ENCODE measurements around the gene TMEM154.

TMEM154 gene

DNA sequence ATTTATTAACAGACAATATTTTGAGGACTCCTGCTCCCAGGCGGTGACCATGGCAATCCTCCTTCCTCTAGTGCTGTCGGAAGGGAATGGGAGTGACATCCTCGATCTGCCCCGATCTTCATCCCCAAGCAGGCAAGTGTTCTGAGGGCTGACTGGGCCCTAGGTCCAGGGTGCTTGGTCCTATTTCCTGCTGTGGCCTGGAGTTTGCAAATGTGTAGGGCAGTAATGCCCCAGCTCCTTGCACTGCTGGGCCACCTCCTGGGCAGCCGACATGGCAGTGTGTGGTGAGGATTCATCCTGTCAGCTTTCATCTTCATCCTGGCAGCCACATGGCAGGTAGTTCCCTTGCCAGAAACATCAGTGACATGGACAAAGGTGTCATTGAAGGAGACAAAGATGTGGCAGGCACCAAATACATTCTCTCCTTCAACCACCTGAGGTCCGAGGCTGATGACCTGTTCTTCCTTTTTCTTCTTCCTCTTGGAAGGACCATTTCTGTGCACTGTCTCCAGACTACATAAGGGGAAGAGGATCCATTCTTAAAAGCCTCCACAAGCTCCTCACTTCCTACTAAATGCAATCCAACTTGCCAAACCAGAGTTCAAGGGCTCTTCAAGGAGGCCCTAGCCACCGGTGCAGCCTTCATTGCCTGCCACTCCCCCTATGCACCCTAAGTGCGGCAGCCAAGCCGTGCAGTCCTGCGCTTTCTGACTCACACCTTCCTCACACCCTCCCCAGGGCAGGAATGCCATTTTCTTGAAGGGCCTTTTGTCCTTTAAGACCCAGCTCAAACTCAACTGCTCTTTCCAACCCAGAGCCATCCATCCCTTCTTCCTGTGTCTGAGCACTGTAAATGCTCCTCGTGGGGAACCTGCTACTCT is 65.7 kb downstream of the TMEM154 start:
- no peak overlapping the region for H3K27ac ChIP-seq (ENCODE audit: low read depth, low read length)

GRCh38 chr4:152613351-152613750 is 66.4 kb downstream of the TMEM154 start:
- Histone ChIP-seq H3K27me3 (ENCODE audit: control insufficient read depth in 5 of 5, insufficient read depth in 4 of 5, low read length in 5 of 5) (peaks cover 0 to 9% (median 0%) of the 10 kb centered on the region in 5 donors), H3K9ac (ENCODE audit: low read length in 5 of 5) (no peak overlapping the region), H3K4me3 (ENCODE audit: low read depth in 1 of 5, low read length in 5 of 5) (no peak overlapping the region), H3K27ac (ENCODE audit: low read depth, low read length) (no peak overlapping the region), H3K9me3 (ENCODE audit: control insufficient read depth in 5 of 5, low read length in 5 of 5) (no peaks in the 10 kb centered on the region), H3K4me1 (ENCODE audit: control insufficient read depth in 5 of 5, insufficient read depth in 5 of 5, low read length in 5 of 5) (peaks cover 0 to 7% (median 0%) of the 10 kb centered on the region in 5 donors), H3K36me3 (ENCODE audit: control insufficient read depth in 5 of 5, insufficient read depth in 5 of 5, low read length in 5 of 5) (no peaks in the 10 kb centered on the region)

More for the DNA sequence above, 65.7 kb downstream of the TMEM154 start:
- Histone ChIP-seq H3K36me3 (ENCODE audit: control insufficient read depth in 5 of 5, insufficient read depth in 5 of 5, low read length in 5 of 5) (no peaks in the 10 kb centered on the region), H3K27me3 (ENCODE audit: control insufficient read depth in 5 of 5, insufficient read depth in 4 of 5, low read length in 5 of 5) (peaks cover 0 to 9% (median 0%) of the 10 kb centered on the region in 5 donors), H3K4me3 (ENCODE audit: low read depth in 1 of 5, low read length in 5 of 5) (no peak overlapping the region), H3K9me3 (ENCODE audit: control insufficient read depth in 5 of 5, low read length in 5 of 5) (no peaks in the 10 kb centered on the region), H3K4me1 (ENCODE audit: control insufficient read depth in 5 of 5, insufficient read depth in 5 of 5, low read length in 5 of 5) (peaks cover 0 to 7% (median 0%) of the 10 kb centered on the region in 5 donors), H3K9ac (ENCODE audit: low read length in 5 of 5) (no peak overlapping the region)

DNA sequence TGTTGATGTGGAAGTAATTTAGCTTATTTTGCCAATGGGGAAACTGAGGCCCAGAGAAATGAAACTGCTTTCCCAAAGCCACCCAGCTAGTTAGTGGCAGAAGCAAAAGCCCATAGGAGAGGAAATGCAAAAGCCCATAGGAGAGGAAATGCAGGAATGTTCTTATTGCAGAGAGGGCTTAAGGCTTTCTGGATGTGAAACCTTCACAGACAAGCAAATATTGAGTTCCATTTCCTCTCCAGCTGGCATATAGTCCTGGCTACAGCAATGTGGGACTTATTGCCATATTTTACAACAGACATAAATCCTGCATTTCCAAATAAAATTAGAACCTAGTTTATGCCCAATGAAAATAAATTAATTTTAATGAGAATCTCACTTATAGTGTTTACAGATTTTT is 69.7 kb downstream of the TMEM154 start:
- Histone ChIP-seq H3K27ac (ENCODE audit: low read depth, low read length) (no peak overlapping the region), H3K9ac (ENCODE audit: low read length in 5 of 5) (no peak overlapping the region), H3K9me3 (ENCODE audit: control insufficient read depth in 5 of 5, low read length in 5 of 5) (no peaks in the 10 kb centered on the region), H3K4me1 (ENCODE audit: control insufficient read depth in 5 of 5, insufficient read depth in 5 of 5, low read length in 5 of 5) (peaks cover 0 to 12% (median 7%) of the 10 kb centered on the region in 5 donors), H3K4me3 (ENCODE audit: low read depth in 1 of 5, low read length in 5 of 5) (no peak overlapping the region), H3K36me3 (ENCODE audit: control insufficient read depth in 5 of 5, insufficient read depth in 5 of 5, low read length in 5 of 5) (no peaks in the 10 kb centered on the region), H3K27me3 (ENCODE audit: control insufficient read depth in 5 of 5, insufficient read depth in 4 of 5, low read length in 5 of 5) (peaks cover 0 to 5% (median 0%) of the 10 kb centered on the region in 5 donors)

DNA sequence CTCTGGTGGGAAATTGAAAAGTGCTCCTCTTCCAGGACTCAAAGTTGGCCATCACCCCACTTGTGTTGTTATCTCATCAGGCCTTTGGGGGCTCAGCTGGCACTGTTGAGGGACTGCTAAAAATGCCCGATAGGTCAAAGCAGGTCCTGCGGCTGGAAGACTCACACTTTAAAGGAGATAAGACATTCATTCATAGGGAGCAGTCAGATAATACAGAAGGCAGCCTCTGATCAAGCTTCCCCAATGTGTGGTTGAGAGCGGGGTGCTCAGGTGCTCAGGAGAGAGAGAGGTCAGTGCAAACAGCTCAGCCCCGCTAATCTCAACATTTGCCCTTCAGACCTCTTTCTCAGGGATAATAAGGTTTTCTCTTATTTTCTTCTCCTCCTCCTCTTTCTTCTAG is 70.3 kb downstream of the TMEM154 start:
- H3K9me3 ChIP-seq (ENCODE audit: control insufficient read depth in 5 of 5, low read length in 5 of 5) = no peaks in the 10 kb centered on the region
- H3K4me1 ChIP-seq (ENCODE audit: control insufficient read depth in 5 of 5, insufficient read depth in 5 of 5, low read length in 5 of 5) = peaks cover 0 to 16% (median 13%) of the 10 kb centered on the region in 5 donors
- H3K36me3 ChIP-seq (ENCODE audit: control insufficient read depth in 5 of 5, insufficient read depth in 5 of 5, low read length in 5 of 5) = no peaks in the 10 kb centered on the region
- H3K27ac ChIP-seq (ENCODE audit: low read depth, low read length) = no peak overlapping the region
- peaks cover 0 to 2% (median 0%) of the 10 kb centered on the region in 5 donors for H3K27me3 ChIP-seq (ENCODE audit: control insufficient read depth in 5 of 5, insufficient read depth in 4 of 5, low read length in 5 of 5)
- H3K4me3 ChIP-seq (ENCODE audit: low read depth in 1 of 5, low read length in 5 of 5) = no peak overlapping the region
- H3K9ac ChIP-seq (ENCODE audit: low read length in 5 of 5) = no peak overlapping the region

- no peaks in the 10 kb centered on the region for H3K9me3 ChIP-seq (ENCODE audit: control insufficient read depth in 5 of 5, low read length in 5 of 5)
- H3K4me1 ChIP-seq (ENCODE audit: control insufficient read depth in 5 of 5, insufficient read depth in 5 of 5, low read length in 5 of 5) = peaks cover 0 to 16% (median 13%) of the 10 kb centered on the region in 5 donors
- H3K27ac ChIP-seq (ENCODE audit: low read depth, low read length) = no peak overlapping the region
- peaks cover 0 to 2% (median 0%) of the 10 kb centered on the region in 5 donors for H3K27me3 ChIP-seq (ENCODE audit: control insufficient read depth in 5 of 5, insufficient read depth in 4 of 5, low read length in 5 of 5)
- H3K4me3 ChIP-seq (ENCODE audit: low read depth in 1 of 5, low read length in 5 of 5) = no peak overlapping the region
- H3K36me3 ChIP-seq (ENCODE audit: control insufficient read depth in 5 of 5, insufficient read depth in 5 of 5, low read length in 5 of 5) = no peaks in the 10 kb centered on the region
- no peak overlapping the region for H3K9ac ChIP-seq (ENCODE audit: low read length in 5 of 5)
Observed at GRCh38 chr4:152607178-152607577, 72.6 kb downstream of the TMEM154 start.

GRCh38 chr4:152606753-152607152 is 73.0 kb downstream of the TMEM154 start:
- no peak overlapping the region for H3K27ac ChIP-seq (ENCODE audit: low read depth, low read length)
- no peak overlapping the region for H3K9ac ChIP-seq (ENCODE audit: low read length in 5 of 5)
- H3K9me3 ChIP-seq (ENCODE audit: control insufficient read depth in 5 of 5, low read length in 5 of 5) = no peaks in the 10 kb centered on the region
- peaks cover 0 to 16% (median 13%) of the 10 kb centered on the region in 5 donors for H3K4me1 ChIP-seq (ENCODE audit: control insufficient read depth in 5 of 5, insufficient read depth in 5 of 5, low read length in 5 of 5)
- H3K4me3 ChIP-seq (ENCODE audit: low read depth in 1 of 5, low read length in 5 of 5) = no peak overlapping the region
- no peaks in the 10 kb centered on the region for H3K36me3 ChIP-seq (ENCODE audit: control insufficient read depth in 5 of 5, insufficient read depth in 5 of 5, low read length in 5 of 5)
- peaks cover 0 to 2% (median 0%) of the 10 kb centered on the region in 5 donors for H3K27me3 ChIP-seq (ENCODE audit: control insufficient read depth in 5 of 5, insufficient read depth in 4 of 5, low read length in 5 of 5)

GRCh38 chr4:152605641-152606335 is 74.0 kb downstream of the TMEM154 start:
- no peaks in the 10 kb centered on the region for H3K9me3 ChIP-seq (ENCODE audit: control insufficient read depth in 5 of 5, low read length in 5 of 5)
- H3K4me1 ChIP-seq (ENCODE audit: control insufficient read depth in 5 of 5, insufficient read depth in 5 of 5, low read length in 5 of 5) = peaks cover 0 to 16% (median 13%) of the 10 kb centered on the region in 5 donors
- H3K27me3 ChIP-seq (ENCODE audit: control insufficient read depth in 5 of 5, insufficient read depth in 4 of 5, low read length in 5 of 5) = peaks cover 0 to 2% (median 0%) of the 10 kb centered on the region in 5 donors
- no peak overlapping the region for H3K9ac ChIP-seq (ENCODE audit: low read length in 5 of 5)
- no peak overlapping the region for H3K4me3 ChIP-seq (ENCODE audit: low read depth in 1 of 5, low read length in 5 of 5)
- H3K36me3 ChIP-seq (ENCODE audit: control insufficient read depth in 5 of 5, insufficient read depth in 5 of 5, low read length in 5 of 5) = no peaks in the 10 kb centered on the region
- H3K27ac ChIP-seq (ENCODE audit: low read depth, low read length) = no peak overlapping the region

DNA sequence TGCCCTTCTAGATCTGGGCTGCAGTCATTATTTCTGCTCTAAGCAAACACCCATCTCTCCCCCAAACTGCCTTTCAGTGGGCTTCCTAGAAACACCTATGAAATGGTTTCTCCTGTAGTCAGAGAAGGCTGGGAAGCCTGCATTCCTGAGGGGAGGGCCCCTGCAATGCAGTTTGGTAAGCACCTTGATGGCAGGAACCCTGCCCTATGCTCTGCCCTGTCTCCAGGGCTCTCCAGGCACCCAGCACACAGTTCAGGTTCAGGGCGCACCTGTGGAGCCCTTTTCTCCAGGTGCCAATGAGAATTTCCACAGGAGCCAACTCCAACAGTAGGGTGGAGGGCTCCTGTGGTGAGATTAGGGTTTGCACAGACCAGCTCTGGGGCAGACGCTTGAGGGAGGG is 74.8 kb downstream of the TMEM154 start:
- Histone ChIP-seq H3K36me3 (ENCODE audit: control insufficient read depth in 5 of 5, insufficient read depth in 5 of 5, low read length in 5 of 5) (no peaks in the 10 kb centered on the region), H3K4me3 (ENCODE audit: low read depth in 1 of 5, low read length in 5 of 5) (peak overlapping the region in 1 of 5 donors; percentile 12), H3K9me3 (ENCODE audit: control insufficient read depth in 5 of 5, low read length in 5 of 5) (no peaks in the 10 kb centered on the region), H3K27me3 (ENCODE audit: control insufficient read depth in 5 of 5, insufficient read depth in 4 of 5, low read length in 5 of 5) (peaks cover 0 to 2% (median 0%) of the 10 kb centered on the region in 5 donors), H3K4me1 (ENCODE audit: control insufficient read depth in 5 of 5, insufficient read depth in 5 of 5, low read length in 5 of 5) (peaks cover 0 to 14% (median 10%) of the 10 kb centered on the region in 5 donors), H3K27ac (ENCODE audit: low read depth, low read length) (no peak overlapping the region), H3K9ac (ENCODE audit: low read length in 5 of 5) (no peak overlapping the region)

- Histone ChIP-seq H3K36me3 (ENCODE audit: control insufficient read depth in 5 of 5, insufficient read depth in 5 of 5, low read length in 5 of 5) (no peaks in the 10 kb centered on the region), H3K4me3 (ENCODE audit: low read depth in 1 of 5, low read length in 5 of 5) (no peak overlapping the region), H3K4me1 (ENCODE audit: control insufficient read depth in 5 of 5, insufficient read depth in 5 of 5, low read length in 5 of 5) (peaks cover 0 to 13% (median 10%) of the 10 kb centered on the region in 5 donors), H3K9me3 (ENCODE audit: control insufficient read depth in 5 of 5, low read length in 5 of 5) (no peaks in the 10 kb centered on the region), H3K27ac (ENCODE audit: low read depth, low read length) (no peak overlapping the region), H3K27me3 (ENCODE audit: control insufficient read depth in 5 of 5, insufficient read depth in 4 of 5, low read length in 5 of 5) (no peaks in the 10 kb centered on the region), H3K9ac (ENCODE audit: low read length in 5 of 5) (no peak overlapping the region)
Observed at GRCh38 chr4:152601156-152601555, 78.6 kb downstream of the TMEM154 start.

DNA sequence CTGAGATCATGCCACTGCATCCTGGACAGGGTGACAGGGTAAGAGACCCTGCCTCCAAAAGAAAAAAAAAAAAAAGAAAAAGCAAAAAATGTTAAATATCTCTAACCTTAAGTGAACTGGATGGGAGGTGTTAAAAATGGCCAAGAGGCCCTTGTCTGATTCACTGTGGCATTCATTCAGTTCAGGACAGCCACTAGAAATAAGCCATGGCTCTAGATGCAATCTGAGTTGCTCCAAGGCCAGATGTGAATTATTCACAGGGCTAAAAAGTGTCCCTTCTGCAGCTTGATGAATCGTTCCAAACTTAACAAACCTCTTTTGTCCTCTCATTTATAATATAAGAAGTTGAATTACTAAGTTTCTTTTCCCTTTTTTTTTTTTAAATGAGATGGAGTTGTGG is 80.2 kb downstream of the TMEM154 start:
- Histone ChIP-seq H3K27me3 (ENCODE audit: control insufficient read depth in 5 of 5, insufficient read depth in 4 of 5, low read length in 5 of 5) (no peaks in the 10 kb centered on the region), H3K27ac (ENCODE audit: low read depth, low read length) (no peak overlapping the region), H3K4me1 (ENCODE audit: control insufficient read depth in 5 of 5, insufficient read depth in 5 of 5, low read length in 5 of 5) (peaks cover 0 to 4% (median 0%) of the 10 kb centered on the region in 5 donors), H3K9me3 (ENCODE audit: control insufficient read depth in 5 of 5, low read length in 5 of 5) (no peaks in the 10 kb centered on the region), H3K4me3 (ENCODE audit: low read depth in 1 of 5, low read length in 5 of 5) (no peak overlapping the region), H3K9ac (ENCODE audit: low read length in 5 of 5) (no peak overlapping the region), H3K36me3 (ENCODE audit: control insufficient read depth in 5 of 5, insufficient read depth in 5 of 5, low read length in 5 of 5) (no peaks in the 10 kb centered on the region)

All from subcutaneous abdominal adipose tissue (tissue), 5 donors.